HG02943 (cell line): ENCODE measurements around the gene SPTLC3.

Source experiments
- ATAC-seq: cut with Tn5 transposase; IDR thresholded peaks from one replicate; pipeline ENCODE4 v1.9.1; 2021; ENCODE audit warnings: mild to moderate bottlenecking, low read depth, moderate library complexity; ENCODE audit not compliant: unreplicated experiment

The SPTLC3 gene

GRCh38 chr20:13028673-13029072, 19.9 kb downstream of the SPTLC3 start:
- no peak for ATAC-seq

GRCh38 chr20:13029687-13030375, 21.1 kb downstream of the SPTLC3 start:
- no peak for ATAC-seq

- no peak for ATAC-seq
Measured at GRCh38 chr20:13031751-13032150, 23.0 kb downstream of the SPTLC3 start.

- no peak for ATAC-seq
Measured at GRCh38 chr20:13034115-13034514, 25.3 kb downstream of the SPTLC3 start.

GRCh38 chr20:13034936-13035335, 26.2 kb downstream of the SPTLC3 start:
- no peak for ATAC-seq

GRCh38 chr20:13035399-13036152, 26.8 kb downstream of the SPTLC3 start:
- ATAC-seq = no peak

- ATAC-seq = no peak
Measured at GRCh38 chr20:13037727-13038126, 29.0 kb downstream of the SPTLC3 start.

GRCh38 chr20:13041574-13042457, 33.0 kb downstream of the SPTLC3 start:
- no peak for ATAC-seq

GRCh38 chr20:13042458-13042794, 33.7 kb downstream of the SPTLC3 start:
- ATAC-seq = no peak

GRCh38 chr20:13046409-13046808, 37.6 kb downstream of the SPTLC3 start:
- ATAC-seq = no peak

- no peak for ATAC-seq
Measured at GRCh38 chr20:13054011-13054410, 45.2 kb downstream of the SPTLC3 start.

- no peak for ATAC-seq
Measured at GRCh38 chr20:13058666-13059389, 50.1 kb downstream of the SPTLC3 start.

- no peak for ATAC-seq
Measured at GRCh38 chr20:13059398-13060136, 50.8 kb downstream of the SPTLC3 start.

GRCh38 chr20:13060327-13060726, 51.6 kb downstream of the SPTLC3 start:
- no peak for ATAC-seq

- no peak for ATAC-seq
Measured at GRCh38 chr20:13061381-13061780, 52.6 kb downstream of the SPTLC3 start.

- no peak for ATAC-seq
Measured at GRCh38 chr20:13062789-13063188, 54.0 kb downstream of the SPTLC3 start.

- ATAC-seq = no peak
Measured at GRCh38 chr20:13068336-13068735, 59.6 kb downstream of the SPTLC3 start.

- no peak for ATAC-seq
Measured at GRCh38 chr20:13081877-13082276, 73.1 kb downstream of the SPTLC3 start.

GRCh38 chr20:13082378-13082777, 73.6 kb downstream of the SPTLC3 start:
- no peak for ATAC-seq

- no peak for ATAC-seq
Measured at GRCh38 chr20:13085275-13085674, 76.5 kb downstream of the SPTLC3 start.
